GM23248 (cell line): Measurements from ENCODE around the gene GTF3C2. TPM values are rescaled to one million over a fixed set of nuclear protein-coding genes. Genes with fewer than 3 reads are reported as not detected.
A peak's percentile ranks its signal among the peaks of the same experiment; 100 is the strongest.

Source experiments
- DNase-seq: peaks from one replicate; pipeline ENCODE4 v3.0.0-alpha.2; 2015
- H2AFZ ChIP-seq: fragments of 200-600 bp; sonication (generic); 2 replicates; pipeline ENCODE4 v1.6.1; 2016; ENCODE audit warnings: antibody characterized with exemption
- H3F3A ChIP-seq: fragments of 200-600 bp; sonication (generic); 2 replicates; pipeline ENCODE4 v1.6.1; 2016; ENCODE audit warnings: mild to moderate bottlenecking, antibody characterized with exemption, mixed run types; ENCODE audit not compliant: insufficient read depth
- H3K27ac ChIP-seq: fragments of 200-600 bp; sonication (generic); 2 replicates; pipeline ENCODE4 v1.5.1; 2016; ENCODE audit warnings: mild to moderate bottlenecking
- H3K27me3 ChIP-seq: fragments of 200-600 bp; sonication (generic); replicated peaks from 2 replicates; pipeline ENCODE4 v1.6.1; 2016; ENCODE audit warnings: mild to moderate bottlenecking; ENCODE audit not compliant: insufficient read depth
- H3K36me3 ChIP-seq: fragments of 200-600 bp; sonication (generic); 2 replicates; pipeline ENCODE4 v1.6.1; 2016; ENCODE audit warnings: low read depth, mild to moderate bottlenecking
- H3K4me1 ChIP-seq: fragments of 200-600 bp; sonication (generic); 2 replicates; pipeline ENCODE4 v1.6.1; 2016; ENCODE audit warnings: mild to moderate bottlenecking; ENCODE audit not compliant: insufficient read depth
- H3K4me2 ChIP-seq: fragments of 200-600 bp; sonication (generic); one replicate; pipeline ENCODE4 v1.6.1; 2016; ENCODE audit warnings: mild to moderate bottlenecking; ENCODE audit not compliant: unreplicated experiment
- H3K4me3 ChIP-seq: fragments of 200-600 bp; sonication (generic); 2 replicates; pipeline ENCODE4 v1.5.1; 2016; ENCODE audit warnings: mild to moderate bottlenecking
- H3K79me2 ChIP-seq: fragments of 200-600 bp; sonication (generic); 2 replicates; pipeline ENCODE4 v1.6.1; 2016; ENCODE audit warnings: mild to moderate bottlenecking; ENCODE audit not compliant: insufficient read depth
- H3K9ac ChIP-seq: fragments of 200-600 bp; sonication (generic); 2 replicates; pipeline ENCODE4 v1.6.1; 2016; ENCODE audit warnings: mild to moderate bottlenecking
- H3K9me2 ChIP-seq: fragments of 200-600 bp; sonication (generic); 2 replicates; pipeline ENCODE4 v1.6.1; 2016; ENCODE audit warnings: mixed run types, mild to moderate bottlenecking, moderate library complexity; ENCODE audit not compliant: insufficient read depth
- H3K9me3 ChIP-seq: fragments of 200-600 bp; sonication (generic); one replicate; pipeline ENCODE4 v1.6.1; 2017; ENCODE audit warnings: low read depth
- H4K20me1 ChIP-seq: fragments of 200-600 bp; sonication (generic); 2 replicates; pipeline ENCODE4 v1.6.0; 2016; ENCODE audit not compliant: insufficient read depth
- EZH2 ChIP-seq: fragments of 200-600 bp; sonication (generic); IDR thresholded peaks from 2 replicates; pipeline ENCODE4 v1.6.1; 2018; ENCODE audit warnings: antibody characterized with exemption, mild to moderate bottlenecking; ENCODE audit not compliant: insufficient read depth, poor library complexity, severe bottlenecking
- EZH2phosphoT487 ChIP-seq: fragments of 200-600 bp; sonication (generic); IDR thresholded peaks from 2 replicates; pipeline ENCODE4 v1.6.1; 2018; ENCODE audit warnings: antibody characterized with exemption, moderate library complexity, mild to moderate bottlenecking, low read depth; ENCODE audit not compliant: insufficient read depth
- WGBS, 2 experiments: methylation state at CpG; one replicate each; pipeline ENCODE4 v1.1.6; 2015 to 2017; ENCODE audit warnings: low lambda C conversion rate in 2 of 2, low coverage in 1 of 2; ENCODE audit errors: missing lambda C conversion rate in 2 of 2; 5-methylcytosine and 5-hydroxymethylcytosine counted together
- in situ Hi-C: fragments of 300-500 bp; cut with MboI; formaldehyde crosslinking; loops from 2 replicates; pipeline ENCODE4 v1.15.0; 2020
- polyA plus RNA-seq: library from polyadenylated mRNA; unstranded; fragments of >200 nt; fragmentation: Nextera tagmentation; extraction: Ambion mirVana; gene quantifications from 2 replicates; pipeline ENCODE4 v1.2.1, GENCODE V29; 2016
- total RNA-seq: library from RNA; depleted of rRNA; stranded (reverse); fragments of >200 nt; shearing (Covaris generic); gene quantifications from 2 replicates; pipeline ENCODE4 v1.2.3, GENCODE V29; 2014

GTF3C2 gene
- total and polyA plus RNA-seq, 2 experiments from 2014 or later, result 22.6 to 26.4 TPM

DNA sequence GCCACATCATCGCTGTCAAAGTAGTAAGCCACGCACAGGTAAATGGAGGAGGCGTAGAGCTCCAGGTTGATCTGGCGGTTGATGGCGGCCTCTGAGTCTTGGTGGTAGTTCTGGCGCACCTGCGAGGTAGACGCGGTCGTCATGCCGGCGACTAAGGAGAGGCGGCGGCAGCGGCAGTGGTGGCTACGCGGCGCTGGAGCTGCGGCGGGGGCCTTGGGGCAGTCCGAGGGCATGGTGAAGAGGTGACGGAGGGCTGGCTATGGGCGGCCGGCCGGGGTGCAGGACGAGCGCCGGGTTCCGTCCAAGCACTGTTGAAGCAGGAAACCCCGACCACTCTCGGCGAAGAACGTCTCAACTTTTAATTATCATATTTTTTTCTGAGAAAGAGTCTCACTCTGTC is 36.7 kb upstream of the GTF3C2 start:
- DNase-seq, result no peak
- Histone ChIP-seq H3K27me3 (no peaks in the 10 kb centered on the region), H3K4me2 (no peak overlapping the region), H3K9ac (no peak overlapping the region), H3F3A (no peaks in the 10 kb centered on the region), H3K4me1 (no peaks in the 10 kb centered on the region), H3K9me3 (no peaks in the 10 kb centered on the region), H2AFZ (no peak overlapping the region), H3K4me3 (no peak overlapping the region), H3K9me2 (no peaks in the 10 kb centered on the region), H3K79me2 (peaks cover 100% of the 10 kb centered on the region), H3K27ac (no peak overlapping the region), H4K20me1 (no peaks in the 10 kb centered on the region), H3K36me3 (peaks cover 4% of the 10 kb centered on the region; the same call in 1 of the 2 replicates)
- TF ChIP-seq EZH2 (no peak), EZH2phosphoT487 (no peak)
- 95 to 98% methylated on average over 28 to 33 of the region's 33 CpGs for WGBS, 2 experiments
- in situ Hi-C loops, result no loop called here

DNA sequence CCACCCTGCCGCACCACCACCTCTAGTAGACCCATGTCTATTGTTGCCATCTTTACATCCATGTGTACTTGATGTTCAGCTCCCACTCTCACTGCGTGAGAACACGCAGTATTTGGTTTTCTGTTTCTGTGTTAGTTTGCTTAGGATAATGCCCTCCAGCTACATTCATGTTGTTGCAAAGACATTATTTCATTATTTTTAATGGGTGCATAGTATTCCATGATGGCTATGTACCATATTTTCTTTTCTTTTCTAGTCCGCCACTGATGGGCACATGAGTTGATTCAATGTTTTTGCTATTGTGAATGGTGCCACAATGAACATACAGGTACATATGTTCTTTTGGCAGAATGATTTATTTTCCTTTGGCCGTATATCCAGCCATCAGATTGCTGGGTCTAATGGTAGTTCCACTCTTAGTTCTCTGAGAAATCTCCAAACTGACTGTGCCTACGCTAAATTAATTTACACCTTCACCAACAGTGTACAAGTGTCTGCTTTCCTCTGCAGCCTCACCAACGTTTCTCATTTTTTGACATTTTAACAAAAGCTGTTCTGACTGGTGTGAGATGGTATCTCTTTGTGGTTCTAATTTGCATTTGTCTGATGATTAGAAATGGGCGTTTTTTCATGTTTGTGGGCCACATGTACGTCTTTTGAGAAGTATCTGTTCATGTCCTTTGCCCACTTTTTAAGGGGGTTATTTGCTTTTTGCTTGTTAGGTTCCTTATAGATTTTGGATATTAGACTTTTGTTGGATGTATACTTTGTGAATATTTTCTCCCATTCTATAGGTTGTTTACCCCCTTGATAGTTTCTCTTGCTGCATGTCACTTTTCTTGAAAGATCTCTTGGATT is 34.5 kb upstream of the GTF3C2 start:
- in situ Hi-C loops, result no loop called here
- Histone ChIP-seq H3K4me1 (no peaks in the 10 kb centered on the region), H3F3A (no peaks in the 10 kb centered on the region), H3K9me2 (no peaks in the 10 kb centered on the region), H3K27ac (no peak overlapping the region), H2AFZ (no peak overlapping the region), H3K27me3 (no peaks in the 10 kb centered on the region), H4K20me1 (no peaks in the 10 kb centered on the region), H3K9me3 (no peaks in the 10 kb centered on the region), H3K79me2 (peaks cover 100% of the 10 kb centered on the region), H3K4me3 (no peak overlapping the region), H3K4me2 (no peak overlapping the region), H3K36me3 (peaks cover 7% of the 10 kb centered on the region; the same call in 1 of the 2 replicates), H3K9ac (no peak overlapping the region)
- no peak for DNase-seq
- TF ChIP-seq EZH2, result no peak
- TF ChIP-seq EZH2phosphoT487, result no peak
- WGBS, 2 experiments, result 95 to 99% methylated on average over 9 of the region's 9 CpGs

DNA sequence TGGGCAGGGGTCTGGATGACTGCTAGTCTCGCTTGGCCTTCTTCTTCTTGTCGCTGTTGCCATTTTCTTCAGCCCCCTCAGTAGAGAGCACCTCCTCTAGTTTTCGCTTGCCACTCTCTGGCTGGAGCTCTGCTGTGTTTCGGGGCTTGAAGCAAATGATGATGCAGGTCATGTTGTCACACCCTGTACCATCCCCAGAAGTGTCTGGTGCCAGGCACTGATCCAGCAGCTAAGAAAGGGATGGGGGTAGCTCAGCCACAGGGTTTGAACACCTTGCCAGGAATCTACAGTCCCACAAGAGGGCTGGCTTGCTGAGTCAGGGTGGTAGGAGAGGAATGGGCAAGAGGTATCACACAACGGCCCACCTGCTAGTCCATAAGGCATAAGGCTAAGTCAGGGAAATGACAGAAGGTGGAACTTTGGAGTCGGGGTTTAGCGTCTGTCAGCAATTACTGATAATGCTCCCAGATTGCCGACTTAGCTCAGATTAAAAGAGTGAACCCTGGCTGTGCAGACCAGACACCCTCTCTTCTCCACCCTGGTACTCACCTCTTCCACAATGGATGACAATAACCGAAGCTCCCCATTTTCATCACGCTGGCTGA is 25.1 kb upstream of the GTF3C2 start:
- no peak for DNase-seq
- Histone ChIP-seq H3K79me2 (peaks cover 44% of the 10 kb centered on the region), H3K9me3 (no peaks in the 10 kb centered on the region), H3K4me3 (no peak overlapping the region), H2AFZ (no peak overlapping the region), H3K9me2 (no peaks in the 10 kb centered on the region), H3K36me3 (peaks cover 11% of the 10 kb centered on the region; the same call in 1 of the 2 replicates), H3K4me1 (peaks cover 8% of the 10 kb centered on the region), H4K20me1 (no peaks in the 10 kb centered on the region), H3K27me3 (no peaks in the 10 kb centered on the region), H3K27ac (peak overlapping the region; percentile 90), H3F3A (peaks cover 36% of the 10 kb centered on the region), H3K4me2 (no peak overlapping the region), H3K9ac (peak overlapping the region; percentile 94; the same call in 1 of the 2 replicates)
- TF ChIP-seq EZH2 (no peak), EZH2phosphoT487 (no peak)
- in situ Hi-C loops, result no loop called here
- 90 to 91% methylated on average over 10 of the region's 10 CpGs for WGBS, 2 experiments

DNA sequence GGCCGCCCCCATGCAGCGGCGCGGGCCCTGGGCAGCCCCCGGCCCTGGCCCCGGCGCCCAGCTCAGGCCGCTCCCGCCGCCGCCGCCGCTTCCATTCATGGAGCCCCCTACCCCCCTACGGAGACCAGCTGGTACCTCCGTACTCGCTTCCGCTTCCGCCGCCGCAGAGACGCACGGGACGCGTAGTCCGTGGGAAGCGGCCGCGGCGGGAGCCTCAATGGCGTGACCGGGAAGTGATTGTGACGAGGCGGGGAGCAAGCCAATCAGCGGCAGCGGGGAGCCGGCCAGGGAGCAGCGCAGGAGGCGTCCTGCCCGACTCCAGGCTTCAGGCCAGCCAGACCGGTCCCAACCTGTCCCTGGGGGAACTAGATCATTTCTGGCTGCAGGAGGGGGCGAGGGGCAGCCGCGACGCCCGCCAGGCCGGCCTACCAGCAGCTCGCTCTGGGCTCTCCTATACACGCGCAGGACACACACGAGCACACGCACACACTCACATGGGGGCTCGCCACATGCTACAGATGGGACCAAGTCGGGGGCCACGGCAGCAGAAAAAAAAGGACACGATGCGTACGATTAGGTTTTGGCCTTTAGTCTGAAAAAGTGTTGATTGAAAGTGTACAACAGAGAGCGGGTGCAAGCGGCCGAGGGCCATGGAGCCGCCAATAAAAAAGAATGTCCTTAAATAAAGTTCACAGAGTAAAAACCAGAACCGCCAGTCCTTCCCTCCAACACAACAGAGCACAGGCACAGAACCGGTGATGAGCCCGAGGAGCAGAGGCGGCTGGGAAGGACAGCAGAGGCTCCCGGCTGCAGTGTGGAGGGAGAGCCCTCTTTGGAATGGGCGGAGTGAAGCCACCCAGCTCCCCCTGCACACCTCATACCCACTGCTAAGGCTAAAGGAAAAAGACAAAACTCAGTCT is 24.3 kb upstream of the GTF3C2 start, which contains the start of gene ZNF513:
ZNF513 (minus strand) TSS at position 109 of the 920 bp plus-strand sequence. CDS start 208 bp downstream, outside the sequence.
- DNase-seq, result peak; percentile 99
- in situ Hi-C loops, result no loop called here
- peak within 1 kb of the TSS; percentile 76 for H2AFZ ChIP-seq
- H3K4me1 ChIP-seq, result peaks cover 8% of the 10 kb centered on the region
- H3K79me2 ChIP-seq, result peaks cover 40% of the 10 kb centered on the region
- WGBS, 2 experiments, result 14 to 15% methylated on average over 60 to 67 of the region's 67 CpGs
- no peaks in the 10 kb centered on the region for H3K9me3 ChIP-seq
- H3K36me3 ChIP-seq, result peaks cover 6% of the 10 kb centered on the region; the same call in 1 of the 2 replicates
- peaks cover 36% of the 10 kb centered on the region for H3F3A ChIP-seq
- H3K4me2 ChIP-seq, result peak within 1 kb of the TSS; percentile 96
- no peaks in the 10 kb centered on the region for H3K9me2 ChIP-seq
- peak within 1 kb of the TSS; percentile 90 for H3K27ac ChIP-seq
- no peaks in the 10 kb centered on the region for H4K20me1 ChIP-seq
- H3K4me3 ChIP-seq, result peak within 1 kb of the TSS; percentile 91
- no peaks in the 10 kb centered on the region for H3K27me3 ChIP-seq
- TF ChIP-seq EZH2phosphoT487 (no peak), EZH2 (no peak)
- H3K9ac ChIP-seq, result peak within 1 kb of the TSS; percentile 94
